Measurements from ENCODE around the gene CDK8. TPM values are rescaled to one million over a fixed set of nuclear protein-coding genes. Genes with fewer than 3 reads are reported as not detected.

The CDK8 gene
- total and polyA plus RNA-seq, 2 donors = 15.5 to 34.0 TPM

- no peaks in the 10 kb centered on the region for H3K4me1 ChIP-seq (ENCODE audit: insufficient read depth)
- no peak for DNase-seq (ENCODE audit: extremely low spot score)
- no peaks in the 10 kb centered on the region for H3K36me3 ChIP-seq (ENCODE audit: insufficient read depth)
- H3K4me3 ChIP-seq (ENCODE audit: low read depth, low read length) = no peak overlapping the region
- H3K27ac ChIP-seq (ENCODE audit: low read depth) = no peak overlapping the region
Observed at GRCh38 chr13:26343816-26344215, 89.9 kb downstream of the CDK8 start.

DNA sequence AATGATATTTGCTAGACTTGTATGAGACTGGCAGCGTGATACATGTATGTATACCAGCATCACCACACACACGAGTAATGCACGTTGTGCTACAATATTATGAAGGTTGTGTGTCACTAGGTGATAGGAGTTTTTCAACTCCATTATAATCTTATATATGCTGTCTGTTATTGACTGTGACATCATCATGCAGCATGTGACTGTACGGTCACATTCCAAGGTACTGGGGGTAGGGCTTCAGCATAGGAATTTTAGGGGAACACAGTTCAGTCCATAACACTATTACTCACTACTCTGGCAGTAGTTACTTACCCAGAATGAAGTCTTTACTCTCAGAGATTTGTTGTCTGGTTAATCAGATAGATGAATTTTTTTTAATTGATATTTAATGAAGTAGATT lies 91.1 kb downstream of the CDK8 start:
- Histone ChIP-seq H3K4me1 (ENCODE audit: insufficient read depth) (no peaks in the 10 kb centered on the region), H3K27ac (ENCODE audit: low read depth) (no peak overlapping the region), H3K36me3 (ENCODE audit: insufficient read depth) (no peaks in the 10 kb centered on the region), H3K4me3 (ENCODE audit: low read depth, low read length) (no peak overlapping the region)
- 94% methylated on average over 4 of the region's 4 CpGs for WGBS
- DNase-seq (ENCODE audit: extremely low spot score) = no peak

- H3K27ac ChIP-seq (ENCODE audit: low read depth) = no peak overlapping the region
- no peak for DNase-seq (ENCODE audit: extremely low spot score)
- H3K4me3 ChIP-seq (ENCODE audit: low read depth, low read length) = no peak overlapping the region
- 79% methylated on average over 3 of the region's 3 CpGs for WGBS
- H3K36me3 ChIP-seq (ENCODE audit: insufficient read depth) = no peaks in the 10 kb centered on the region
- H3K4me1 ChIP-seq (ENCODE audit: insufficient read depth) = no peaks in the 10 kb centered on the region
Observed at GRCh38 chr13:26348966-26349365, 95.0 kb downstream of the CDK8 start.

DNA sequence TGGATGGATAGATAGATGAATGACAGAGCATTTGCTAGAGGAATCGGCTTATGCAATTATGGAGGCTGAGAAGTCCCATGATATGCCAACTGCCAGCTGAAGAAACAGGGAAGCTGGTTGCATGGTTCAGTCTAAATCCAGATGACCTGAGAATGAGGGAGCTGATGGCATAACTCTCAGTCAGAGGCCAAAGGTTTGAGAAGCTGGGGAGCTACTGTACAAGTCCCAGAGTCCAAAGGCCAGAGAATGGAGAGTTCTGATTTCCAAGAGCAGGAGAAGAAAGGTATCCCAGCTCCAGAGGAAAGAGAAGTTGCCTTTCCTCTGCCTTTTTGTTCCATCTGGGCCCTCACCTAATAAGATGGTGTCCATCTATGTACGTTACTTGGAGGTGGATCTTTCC lies 108.3 kb downstream of the CDK8 start:
- H3K27ac ChIP-seq (ENCODE audit: low read depth) = no peak overlapping the region
- WGBS = 98% methylated on average over 2 of the region's 2 CpGs
- no peaks in the 10 kb centered on the region for H3K36me3 ChIP-seq (ENCODE audit: insufficient read depth)
- no peaks in the 10 kb centered on the region for H3K4me1 ChIP-seq (ENCODE audit: insufficient read depth)
- no peak overlapping the region for H3K4me3 ChIP-seq (ENCODE audit: low read depth, low read length)
- DNase-seq (ENCODE audit: extremely low spot score) = no peak

- DNase-seq (ENCODE audit: extremely low spot score) = no peak
- Histone ChIP-seq H3K36me3 (ENCODE audit: insufficient read depth) (no peaks in the 10 kb centered on the region), H3K27ac (ENCODE audit: low read depth) (no peak overlapping the region), H3K4me1 (ENCODE audit: insufficient read depth) (no peaks in the 10 kb centered on the region), H3K4me3 (ENCODE audit: low read depth, low read length) (no peak overlapping the region)
- whole genome bisulfite sequencing = 29% methylated on average over 2 of the region's 2 CpGs
Observed at GRCh38 chr13:26370553-26370952, 116.6 kb downstream of the CDK8 start.

- no peaks in the 10 kb centered on the region for H3K4me1 ChIP-seq (ENCODE audit: insufficient read depth)
- 93% methylated on average over 2 of the region's 2 CpGs for WGBS
- no peak overlapping the region for H3K27ac ChIP-seq (ENCODE audit: low read depth)
- DNase-seq (ENCODE audit: extremely low spot score) = no peak
- no peak overlapping the region for H3K4me3 ChIP-seq (ENCODE audit: low read depth, low read length)
- no peaks in the 10 kb centered on the region for H3K36me3 ChIP-seq (ENCODE audit: insufficient read depth)
Observed at GRCh38 chr13:26372747-26373146, 118.8 kb downstream of the CDK8 start.

GRCh38 chr13:26376430-26376829 lies 122.5 kb downstream of the CDK8 start:
- no peak for DNase-seq (ENCODE audit: extremely low spot score)
- Histone ChIP-seq H3K4me3 (ENCODE audit: low read depth, low read length) (no peak overlapping the region), H3K36me3 (ENCODE audit: insufficient read depth) (no peaks in the 10 kb centered on the region), H3K4me1 (ENCODE audit: insufficient read depth) (no peaks in the 10 kb centered on the region), H3K27ac (ENCODE audit: low read depth) (no peak overlapping the region)

- H3K36me3 ChIP-seq (ENCODE audit: insufficient read depth) = no peaks in the 10 kb centered on the region
- no peaks in the 10 kb centered on the region for H3K4me1 ChIP-seq (ENCODE audit: insufficient read depth)
- H3K27ac ChIP-seq (ENCODE audit: low read depth) = no peak overlapping the region
- no peak overlapping the region for H3K4me3 ChIP-seq (ENCODE audit: low read depth, low read length)
- no peak for DNase-seq (ENCODE audit: extremely low spot score)
Observed at GRCh38 chr13:26377038-26377437, 123.1 kb downstream of the CDK8 start.

DNA sequence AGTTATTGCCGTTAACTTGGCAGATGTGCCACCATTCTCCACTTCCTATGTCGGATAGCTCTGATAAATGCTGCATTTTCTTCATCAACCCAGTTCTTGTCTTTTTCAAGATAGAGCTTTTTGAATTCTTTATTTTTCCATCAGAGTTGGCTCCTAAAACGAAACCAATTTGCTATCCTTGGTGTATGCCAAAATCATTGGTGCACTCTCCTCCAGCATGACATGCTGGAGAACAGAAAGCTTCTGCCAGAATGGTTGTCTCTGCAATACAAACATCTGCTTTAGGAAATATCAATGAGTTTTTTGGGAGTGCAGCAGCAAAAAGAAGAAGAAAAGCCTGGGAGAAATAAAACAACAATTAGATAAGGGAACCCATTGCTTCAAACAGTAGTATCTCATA lies 124.2 kb downstream of the CDK8 start:
- no peak overlapping the region for H3K4me3 ChIP-seq (ENCODE audit: low read depth, low read length)
- 74% methylated on average over 3 of the region's 3 CpGs for WGBS
- DNase-seq (ENCODE audit: extremely low spot score) = no peak
- H3K27ac ChIP-seq (ENCODE audit: low read depth) = no peak overlapping the region
- no peaks in the 10 kb centered on the region for H3K36me3 ChIP-seq (ENCODE audit: insufficient read depth)
- H3K4me1 ChIP-seq (ENCODE audit: insufficient read depth) = no peaks in the 10 kb centered on the region

GRCh38 chr13:26379831-26380230 lies 125.9 kb downstream of the CDK8 start:
- DNase-seq (ENCODE audit: extremely low spot score) = no peak
- 93% methylated on average over 5 of the region's 5 CpGs for WGBS
- Histone ChIP-seq H3K36me3 (ENCODE audit: insufficient read depth) (no peaks in the 10 kb centered on the region), H3K4me3 (ENCODE audit: low read depth, low read length) (no peak overlapping the region), H3K27ac (ENCODE audit: low read depth) (no peak overlapping the region), H3K4me1 (ENCODE audit: insufficient read depth) (no peaks in the 10 kb centered on the region)

DNA sequence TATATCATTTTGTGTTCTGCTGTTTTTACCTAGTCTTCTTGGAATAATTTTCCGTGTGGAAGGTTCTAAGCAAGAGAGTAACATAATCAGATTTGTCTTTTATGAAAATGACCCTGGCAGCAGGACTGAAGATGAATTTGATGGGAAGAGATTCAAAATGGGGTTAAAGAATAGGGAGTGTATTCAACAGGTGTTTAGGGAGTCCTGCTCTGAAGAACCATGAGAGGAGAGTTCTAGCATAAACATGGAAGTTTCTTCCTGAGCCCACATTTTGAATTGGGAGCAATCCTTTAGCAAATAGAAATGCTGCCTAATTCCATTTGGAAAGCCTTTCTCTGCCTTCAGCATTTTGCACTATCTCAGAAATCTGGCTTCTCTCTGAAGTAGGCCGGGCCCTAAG lies 127.0 kb downstream of the CDK8 start:
- H3K4me3 ChIP-seq (ENCODE audit: low read depth, low read length) = no peak overlapping the region
- H3K4me1 ChIP-seq (ENCODE audit: insufficient read depth) = no peaks in the 10 kb centered on the region
- H3K36me3 ChIP-seq (ENCODE audit: insufficient read depth) = peaks cover 3% of the 10 kb centered on the region
- 81% methylated on average over 2 of the region's 2 CpGs for WGBS
- no peak overlapping the region for H3K27ac ChIP-seq (ENCODE audit: low read depth)
- no peak for DNase-seq (ENCODE audit: extremely low spot score)

DNA sequence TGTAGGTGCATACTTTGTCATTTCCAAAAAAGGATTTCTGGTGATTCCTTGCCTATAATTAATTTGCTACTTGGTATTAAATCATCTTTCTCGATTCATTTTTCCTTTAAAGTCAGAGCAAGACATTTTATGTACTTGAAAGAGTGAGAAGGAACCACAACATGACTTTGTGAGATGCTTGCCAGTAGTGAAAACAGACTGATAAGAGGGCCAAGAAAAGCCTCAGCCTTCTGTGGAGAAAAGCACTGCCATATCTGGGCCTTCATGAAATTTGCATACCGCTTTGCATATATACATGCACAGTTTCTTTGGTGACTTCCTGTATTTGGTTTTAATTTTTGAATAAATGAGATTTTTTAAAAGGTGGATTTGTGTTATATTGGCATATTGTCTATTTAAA lies 128.4 kb downstream of the CDK8 start:
- no peak overlapping the region for H3K4me3 ChIP-seq (ENCODE audit: low read depth, low read length)
- H3K27ac ChIP-seq (ENCODE audit: low read depth) = no peak overlapping the region
- no peak for DNase-seq (ENCODE audit: extremely low spot score)
- H3K36me3 ChIP-seq (ENCODE audit: insufficient read depth) = peaks cover 3% of the 10 kb centered on the region
- H3K4me1 ChIP-seq (ENCODE audit: insufficient read depth) = no peaks in the 10 kb centered on the region
- 76% methylated on average over 2 of the region's 2 CpGs for WGBS

GRCh38 chr13:26382835-26383234 lies 128.9 kb downstream of the CDK8 start:
- WGBS = 97% methylated on average over 4 of the region's 4 CpGs
- peaks cover 3% of the 10 kb centered on the region for H3K36me3 ChIP-seq (ENCODE audit: insufficient read depth)
- H3K4me3 ChIP-seq (ENCODE audit: low read depth, low read length) = no peak overlapping the region
- H3K4me1 ChIP-seq (ENCODE audit: insufficient read depth) = no peaks in the 10 kb centered on the region
- no peak for DNase-seq (ENCODE audit: extremely low spot score)
- no peak overlapping the region for H3K27ac ChIP-seq (ENCODE audit: low read depth)

- 82% methylated on average over 1 of the region's 1 CpG for WGBS
- no peak overlapping the region for H3K4me3 ChIP-seq (ENCODE audit: low read depth, low read length)
- no peak for DNase-seq (ENCODE audit: extremely low spot score)
- H3K36me3 ChIP-seq (ENCODE audit: insufficient read depth) = peaks cover 3% of the 10 kb centered on the region
- H3K4me1 ChIP-seq (ENCODE audit: insufficient read depth) = no peaks in the 10 kb centered on the region
- no peak overlapping the region for H3K27ac ChIP-seq (ENCODE audit: low read depth)
Observed at GRCh38 chr13:26384587-26384986, 130.7 kb downstream of the CDK8 start.

GRCh38 chr13:26386026-26386425 lies 132.1 kb downstream of the CDK8 start:
- no peak overlapping the region for H3K4me3 ChIP-seq (ENCODE audit: low read depth, low read length)
- 94% methylated on average over 1 of the region's 1 CpG for WGBS
- H3K4me1 ChIP-seq (ENCODE audit: insufficient read depth) = no peaks in the 10 kb centered on the region
- peaks cover 3% of the 10 kb centered on the region for H3K36me3 ChIP-seq (ENCODE audit: insufficient read depth)
- H3K27ac ChIP-seq (ENCODE audit: low read depth) = no peak overlapping the region
- DNase-seq (ENCODE audit: extremely low spot score) = no peak

Measured in urinary bladder (tissue), 4 donors.